ENCODE data around the gene SLC4A8. TPM values are rescaled to one million over a fixed set of nuclear protein-coding genes. Genes with fewer than 3 reads are reported as not detected.

SLC4A8 gene
- total and polyA plus RNA-seq, 2 donors (not counting 3 experiments of a cell fraction or from before 2014, with no cell fraction given) = 4.7 to 9.7 TPM

DNA sequence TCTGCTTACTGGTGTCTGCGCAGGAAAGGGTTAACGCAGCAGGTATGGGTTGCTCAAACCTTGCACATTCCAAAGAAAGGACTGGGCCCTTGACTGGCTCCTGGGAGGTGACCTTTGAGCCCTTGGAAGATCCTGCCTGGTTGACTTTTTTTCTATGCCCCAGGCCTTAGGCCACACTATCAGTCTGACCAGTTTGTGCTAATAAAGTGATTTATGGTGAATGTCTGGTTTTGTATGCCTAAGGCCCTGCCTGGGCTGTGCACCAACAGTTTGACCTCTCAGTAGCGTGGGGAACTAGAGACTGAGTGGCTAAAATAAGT lies 105.0 kb downstream of the SLC4A8 start:
- H2AFZ ChIP-seq (ENCODE audit: low read depth, low read length) = no peak overlapping the region
- TF ChIP-seq FOS (IDR thresholded peaks at IDR 0.05; ENCODE audit: borderline replicate concordance, insufficient read depth, low read length) = no peak
- no peak for TF ChIP-seq EZH2 (IDR thresholded peaks at IDR 0.05; ENCODE audit: borderline replicate concordance, low read depth, low read length, severe bottlenecking)
- BruUV-seq (replicated peaks) = no TSS peak
- no peaks in the 10 kb centered on the region for H3K9me1 ChIP-seq (replicated peaks; ENCODE audit: control insufficient read depth, extremely low read depth, insufficient read depth, low read length)
- H3K4me3 ChIP-seq (replicated peaks in 1 of 3; ENCODE audit: insufficient read depth in 1 of 3, low read depth in 1 of 3, low read length in 3 of 3) = no peak overlapping the region
- no peaks in the 10 kb centered on the region for H3K4me1 ChIP-seq (ENCODE audit: control insufficient read depth, extremely low read depth, insufficient read depth, low read length)
- no peaks in the 10 kb centered on the region for H3K79me2 ChIP-seq (ENCODE audit: control insufficient read depth, insufficient read depth, low read length)
- no peak overlapping the region for H3K4me2 ChIP-seq (ENCODE audit: insufficient read depth, low read length)
- dilution Hi-C loops (cut with MboI; ENCODE audit: extremely low pct_ligation_motif_present, low sequenced_read_pairs) = no loop called here
- no peaks in the 10 kb centered on the region for H4K20me1 ChIP-seq (replicated peaks; ENCODE audit: control insufficient read depth, extremely low read depth, insufficient read depth, low read length)
- H3K9ac ChIP-seq (replicated peaks; ENCODE audit: extremely low read depth, insufficient read depth, low read length) = no peak overlapping the region
- ChIA-PET POLR2A (no interaction called here), CTCF (interaction anchor here (2.3 to 4.8 kb wide), 3 partner anchors 110 to 294 kb away, joined by 8 to 140 read pairs (median 21); partner anchors contain the start of gene SLC4A8)
- H3K27ac ChIP-seq (ENCODE audit: insufficient read depth, low read depth, low read length) = no peak overlapping the region
- no peaks in the 10 kb centered on the region for H3K9me3 ChIP-seq (replicated peaks; ENCODE audit: control insufficient read depth, insufficient read depth, low read length)
- intact Hi-C loops (cut with micrococcal nuclease) = no loop called here
- no peaks in the 10 kb centered on the region for H3K36me3 ChIP-seq (ENCODE audit: control insufficient read depth in 2 of 2, extremely low read depth in 1 of 2, insufficient read depth in 2 of 2, low read length in 2 of 2)
- FAIRE-seq (no peak), DNase-seq (ENCODE audit: low read depth, low spot score) (no peak)
- H3K27me3 ChIP-seq (ENCODE audit: control insufficient read depth in 2 of 2, insufficient read depth in 2 of 2, low read length in 2 of 2) = peaks cover 2 to 3% of the 10 kb centered on the region in 2 experiments

DNA sequence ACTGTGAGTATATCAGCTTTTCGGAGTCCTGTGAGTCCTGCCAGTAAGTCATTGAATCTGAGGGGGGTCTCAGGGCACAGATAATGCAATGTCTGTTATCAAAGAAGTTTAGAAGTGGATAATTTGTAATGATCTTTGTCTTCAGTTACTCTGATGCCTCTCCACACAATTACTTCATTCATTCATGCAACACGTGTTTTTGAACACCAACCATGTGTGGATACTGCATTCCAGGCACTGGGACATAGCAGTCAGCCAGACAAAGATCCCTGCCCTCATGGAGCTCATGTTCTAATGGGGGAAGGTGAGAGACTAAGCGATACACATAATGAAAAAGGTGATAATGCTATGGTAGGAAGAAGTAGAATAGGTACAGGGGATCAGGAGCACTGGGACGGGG lies 105.6 kb downstream of the SLC4A8 start:
- Histone ChIP-seq H3K36me3 (ENCODE audit: control insufficient read depth in 2 of 2, extremely low read depth in 1 of 2, insufficient read depth in 2 of 2, low read length in 2 of 2) (no peaks in the 10 kb centered on the region), H3K79me2 (ENCODE audit: control insufficient read depth, insufficient read depth, low read length) (no peaks in the 10 kb centered on the region), H3K27me3 (ENCODE audit: control insufficient read depth in 2 of 2, insufficient read depth in 2 of 2, low read length in 2 of 2) (peaks cover 2 to 3% of the 10 kb centered on the region in 2 experiments), H3K27ac (ENCODE audit: insufficient read depth, low read depth, low read length) (no peak overlapping the region), H3K4me2 (ENCODE audit: insufficient read depth, low read length) (no peak overlapping the region), H4K20me1 (replicated peaks; ENCODE audit: control insufficient read depth, extremely low read depth, insufficient read depth, low read length) (no peaks in the 10 kb centered on the region), H3K9ac (replicated peaks; ENCODE audit: extremely low read depth, insufficient read depth, low read length) (no peak overlapping the region), H3K4me3 (replicated peaks in 1 of 3; ENCODE audit: insufficient read depth in 1 of 3, low read depth in 1 of 3, low read length in 3 of 3) (no peak overlapping the region), H3K9me1 (replicated peaks; ENCODE audit: control insufficient read depth, extremely low read depth, insufficient read depth, low read length) (no peaks in the 10 kb centered on the region), H3K9me3 (replicated peaks; ENCODE audit: control insufficient read depth, insufficient read depth, low read length) (no peaks in the 10 kb centered on the region), H3K4me1 (ENCODE audit: control insufficient read depth, extremely low read depth, insufficient read depth, low read length) (no peaks in the 10 kb centered on the region), H2AFZ (ENCODE audit: low read depth, low read length) (no peak overlapping the region)
- TF ChIP-seq POLR2AphosphoS5 (IDR thresholded peaks at IDR 0.05; ENCODE audit: insufficient read depth, low read depth, low read length) (no peak), EZH2 (IDR thresholded peaks at IDR 0.05; ENCODE audit: borderline replicate concordance, low read depth, low read length, severe bottlenecking) (no peak), GATA2 (IDR thresholded peaks at IDR 0.05; ENCODE audit: insufficient read depth, insufficient read length, low read depth, low read length) (no peak), MYC (IDR thresholded peaks at IDR 0.05; ENCODE audit: low read depth, low read length) (no peak), POLR2A (IDR thresholded peaks at IDR 0.05; ENCODE audit: low read depth, low read length) (no peak), FOS (IDR thresholded peaks at IDR 0.05; ENCODE audit: borderline replicate concordance, insufficient read depth, low read length) (no peak), JUN (IDR thresholded peaks at IDR 0.05; ENCODE audit: borderline replicate concordance, insufficient read depth, insufficient read length, low read depth) (no peak)
- TF ChIP-seq, protein P1, sequence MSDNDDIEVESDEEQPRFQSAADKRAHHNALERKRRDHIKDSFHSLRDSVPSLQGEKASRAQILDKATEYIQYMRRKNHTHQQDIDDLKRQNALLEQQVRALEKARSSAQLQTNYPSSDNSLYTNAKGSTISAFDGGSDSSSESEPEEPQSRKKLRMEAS (IDR thresholded peaks at IDR 0.05; ENCODE audit: insufficient read depth, insufficient read length) = no peak
- TF ChIP-seq, protein P2, sequence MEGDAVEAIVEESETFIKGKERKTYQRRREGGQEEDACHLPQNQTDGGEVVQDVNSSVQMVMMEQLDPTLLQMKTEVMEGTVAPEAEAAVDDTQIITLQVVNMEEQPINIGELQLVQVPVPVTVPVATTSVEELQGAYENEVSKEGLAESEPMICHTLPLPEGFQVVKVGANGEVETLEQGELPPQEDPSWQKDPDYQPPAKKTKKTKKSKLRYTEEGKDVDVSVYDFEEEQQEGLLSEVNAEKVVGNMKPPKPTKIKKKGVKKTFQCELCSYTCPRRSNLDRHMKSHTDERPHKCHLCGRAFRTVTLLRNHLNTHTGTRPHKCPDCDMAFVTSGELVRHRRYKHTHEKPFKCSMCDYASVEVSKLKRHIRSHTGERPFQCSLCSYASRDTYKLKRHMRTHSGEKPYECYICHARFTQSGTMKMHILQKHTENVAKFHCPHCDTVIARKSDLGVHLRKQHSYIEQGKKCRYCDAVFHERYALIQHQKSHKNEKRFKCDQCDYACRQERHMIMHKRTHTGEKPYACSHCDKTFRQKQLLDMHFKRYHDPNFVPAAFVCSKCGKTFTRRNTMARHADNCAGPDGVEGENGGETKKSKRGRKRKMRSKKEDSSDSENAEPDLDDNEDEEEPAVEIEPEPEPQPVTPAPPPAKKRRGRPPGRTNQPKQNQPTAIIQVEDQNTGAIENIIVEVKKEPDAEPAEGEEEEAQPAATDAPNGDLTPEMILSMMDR (IDR thresholded peaks at IDR 0.05; ENCODE audit: extremely low read depth in 1 of 2, insufficient read depth in 1 of 2, low read depth in 1 of 2, low read length in 2 of 2) = no peak
- DNase-seq (ENCODE audit: low read depth, low spot score) (no peak), FAIRE-seq (no peak)
- no TSS peak for BruUV-seq (replicated peaks)
- ChIA-PET POLR2A (interaction anchor here (0.6 kb wide), 1 partner anchor 172 kb away, joined by 4 read pairs; no protein-coding TSS in a partner anchor), CTCF (interaction anchor here (0.6 to 4.8 kb wide), 4 partner anchors 10 to 294 kb away, joined by 3 to 140 read pairs (median 12); partner anchors contain the start of gene SLC4A8)
- intact Hi-C loops (cut with micrococcal nuclease) = no loop called here
- dilution Hi-C loops (cut with MboI; ENCODE audit: extremely low pct_ligation_motif_present, low sequenced_read_pairs) = no loop called here
